Glomerular visceral epithelial cell (primary cell): ENCODE results near the gene SEMA6D.

ENCODE experiments used
- DNase-seq: peaks from one replicate; pipeline ENCODE4 v3.0.0-alpha.2; 2016; ENCODE audit errors: extremely low spot score

SEMA6D gene

GRCh38 chr15:47717036-47717612, at the start of gene SEMA6D:
SEMA6D (plus strand) TSS chr15:47717505; CDS start chr15:47759799, 42,294 bp downstream.
- peak; percentile 2 for DNase-seq

- DNase-seq = no peak
These were observed 48.1 kb upstream of the SEMA6D start for GRCh38 chr15:47669221-47669620.

- no peak for DNase-seq
These were observed 46.9 kb upstream of the SEMA6D start for GRCh38 chr15:47670365-47670764.

GRCh38 chr15:47673232-47673761, 44.0 kb upstream of the SEMA6D start:
- no peak for DNase-seq

- DNase-seq = no peak
These were observed 42.6 kb upstream of the SEMA6D start for GRCh38 chr15:47674586-47675232.

GRCh38 chr15:47675735-47676134, 41.6 kb upstream of the SEMA6D start:
- DNase-seq = no peak

- no peak for DNase-seq
These were observed 39.3 kb upstream of the SEMA6D start for GRCh38 chr15:47678040-47678439.

- DNase-seq = no peak
These were observed 34.6 kb upstream of the SEMA6D start for GRCh38 chr15:47682661-47683060.

GRCh38 chr15:47685141-47685870, 32.0 kb upstream of the SEMA6D start:
- DNase-seq = no peak

GRCh38 chr15:47688573-47689086, 28.7 kb upstream of the SEMA6D start:
- DNase-seq = no peak

- DNase-seq = no peak
These were observed 27.6 kb upstream of the SEMA6D start for GRCh38 chr15:47689660-47690059.

- no peak for DNase-seq
These were observed 25.4 kb upstream of the SEMA6D start for GRCh38 chr15:47691882-47692281.

- no peak for DNase-seq
These were observed 21.0 kb upstream of the SEMA6D start for GRCh38 chr15:47696351-47696750.

- DNase-seq = no peak
These were observed 11.9 kb upstream of the SEMA6D start for GRCh38 chr15:47705281-47705997.

GRCh38 chr15:47707391-47707790, 9.9 kb upstream of the SEMA6D start:
- DNase-seq = no peak

GRCh38 chr15:47708161-47708980, 8.9 kb upstream of the SEMA6D start:
- no peak for DNase-seq

- no peak for DNase-seq
These were observed 5.7 kb upstream of the SEMA6D start for GRCh38 chr15:47711655-47712054.

GRCh38 chr15:47715402-47715801, 1.9 kb upstream of the SEMA6D start:
- no peak for DNase-seq

GRCh38 chr15:47715856-47716445, 1.4 kb upstream of the SEMA6D start:
- DNase-seq = no peak

- no peak for DNase-seq
These were observed 789 bp upstream of the SEMA6D start for GRCh38 chr15:47716516-47716915.
